Lower leg skin (tissue), 4 donors: ENCODE data around the gene KAZN. TPM values are rescaled to one million over a fixed set of nuclear protein-coding genes. Genes with fewer than 3 reads are reported as not detected.

Experiments used
- DNase-seq, 2 donors: peaks; one replicate each; pipeline ENCODE4 v3.0.0-alpha.2; 2019; ENCODE audit warnings: low spot score in 2 of 2
- H3K4me3 ChIP-seq: fragments of 200-600 bp; sonication (generic); 2 replicates; pipeline ENCODE4 v1.5.1; 2017; ENCODE audit warnings: mild to moderate bottlenecking, low read depth; ENCODE audit not compliant: poor library complexity, severe bottlenecking
- CTCF ChIP-seq, 3 donors: fragments of 450-650 bp; IDR thresholded peaks; one replicate each; pipeline ENCODE4 v1.5.1; 2016; ENCODE audit warnings: antibody characterized with exemption in 3 of 3, mild to moderate bottlenecking in 3 of 3, moderate library complexity in 2 of 3
- POLR2A ChIP-seq, 2 donors: fragments of 450-650 bp; IDR thresholded peaks; one replicate each; pipeline ENCODE4 v1.6.1; 2016 to 2017; ENCODE audit warnings: antibody characterized with exemption in 2 of 2, mild to moderate bottlenecking in 1 of 2, moderate library complexity in 1 of 2
- WGBS, 2 donors: methylation state at CpG; one replicate each; pipeline ENCODE4 v1.1.5; 2018; 5-methylcytosine and 5-hydroxymethylcytosine counted together
- intact Hi-C: fragments of 100-400 bp; cut with DNase I; formaldehyde crosslinking; loops from one replicate; pipeline ENCODE4 v1.15.0; 2023; ENCODE audit warnings: low total_unique reads
- total RNA-seq, 4 donors: library from RNA; depleted of rRNA; stranded (reverse); fragments of >200 nt; gene quantifications; one replicate each; pipeline ENCODE4 v1.1.0, GENCODE V29; 2016

KAZN gene
- total RNA-seq, 4 donors from 2014 or later: 21.4 to 36.0 (median 28.4) TPM

GRCh38 chr1:14855268-14855667, 256.8 kb downstream of the KAZN start:
- intact Hi-C loops: no loop called here
- DNase-seq: no peak
- 52 to 80% methylated on average over 3 of the region's 3 CpGs for WGBS, 2 donors

GRCh38 chr1:14855801-14856200, 257.3 kb downstream of the KAZN start:
- H3K4me3 ChIP-seq: no peak overlapping the region
- no peak for DNase-seq
- no peak for TF ChIP-seq CTCF (IDR thresholded peaks at IDR 0.05)
- no peak for TF ChIP-seq POLR2A (IDR thresholded peaks at IDR 0.05)
- intact Hi-C loops: no loop called here
- WGBS, 2 donors: 92% methylated on average over 6 of the region's 6 CpGs

More at GRCh38 chr1:14855268-14855667, 256.8 kb downstream of the KAZN start:
- H3K4me3 ChIP-seq: no peak overlapping the region
- no peak for TF ChIP-seq CTCF (IDR thresholded peaks at IDR 0.05)
- TF ChIP-seq POLR2A (IDR thresholded peaks at IDR 0.05): no peak

GRCh38 chr1:14857436-14858195, 259.1 kb downstream of the KAZN start:
- H3K4me3 ChIP-seq: no peak overlapping the region
- intact Hi-C loops: no loop called here
- WGBS, 2 donors: 95% methylated on average over 10 of the region's 10 CpGs
- TF ChIP-seq CTCF (IDR thresholded peaks at IDR 0.05) (no peak), POLR2A (IDR thresholded peaks at IDR 0.05) (no peak)
- DNase-seq: no peak

- DNase-seq: no peak
- WGBS, 2 donors: 89 to 91% methylated on average over 13 of the region's 13 CpGs
- H3K4me3 ChIP-seq: no peak overlapping the region
- intact Hi-C loops: no loop called here
- TF ChIP-seq POLR2A (IDR thresholded peaks at IDR 0.05) (no peak), CTCF (IDR thresholded peaks at IDR 0.05) (no peak)
These were observed 263.8 kb downstream of the KAZN start for GRCh38 chr1:14862114-14862771.

- WGBS, 2 donors: 85 to 92% methylated on average over 5 of the region's 5 CpGs
- no peak for TF ChIP-seq POLR2A (IDR thresholded peaks at IDR 0.05)
- no peak for TF ChIP-seq CTCF (IDR thresholded peaks at IDR 0.05)
- H3K4me3 ChIP-seq: no peak overlapping the region
- intact Hi-C loops: no loop called here
- DNase-seq: no peak
These were observed 266.6 kb downstream of the KAZN start for GRCh38 chr1:14865106-14865505.
